Stomach smooth muscle (tissue), 2 donors: ENCODE measurements around the gene NLGN4X.

ENCODE experiments used
- H3K27ac ChIP-seq: one replicate; pipeline ENCODE4 v1.7.0; 2013; ENCODE audit warnings: mild to moderate bottlenecking, low read length, inconsistent platforms
- H3K27me3 ChIP-seq, 2 donors: one replicate each; pipeline ENCODE4 v1.7.0; 2013; ENCODE audit warnings: low read length in 2 of 2; ENCODE audit not compliant: insufficient read depth in 2 of 2, control insufficient read depth in 1 of 2
- H3K36me3 ChIP-seq, 2 donors: one replicate each; pipeline ENCODE4 v1.7.0; 2013; ENCODE audit warnings: low read length in 2 of 2; ENCODE audit not compliant: control insufficient read depth in 2 of 2, insufficient read depth in 2 of 2
- H3K4me1 ChIP-seq: one replicate; pipeline ENCODE4 v1.7.0; 2013; ENCODE audit warnings: low read length; ENCODE audit not compliant: control insufficient read depth, insufficient read depth
- H3K4me3 ChIP-seq, 2 donors: one replicate each; pipeline ENCODE4 v1.7.0; 2013; ENCODE audit warnings: low read length in 2 of 2
- H3K9ac ChIP-seq, 2 donors: one replicate each; pipeline ENCODE4 v1.7.0; 2013; ENCODE audit warnings: low read length in 2 of 2, mild to moderate bottlenecking in 1 of 2
- H3K9me3 ChIP-seq, 2 donors: one replicate each; pipeline ENCODE4 v1.7.0; 2013; ENCODE audit warnings: low read length in 2 of 2; ENCODE audit not compliant: control insufficient read depth in 2 of 2
- donor health status: healthy.
- donor health status: Pancreatic carcinoma.

Gene NLGN4X

GRCh38 chrX:6015423-6015822 is 213.2 kb downstream of the NLGN4X start:
- H3K9me3 ChIP-seq = no peaks in the 10 kb centered on the region
- H3K36me3 ChIP-seq = no peaks in the 10 kb centered on the region
- H3K4me1 ChIP-seq = no peaks in the 10 kb centered on the region
- H3K27me3 ChIP-seq = no peaks in the 10 kb centered on the region
- no peak overlapping the region for H3K27ac ChIP-seq
- H3K9ac ChIP-seq = no peak overlapping the region
- H3K4me3 ChIP-seq = no peak overlapping the region

GRCh38 chrX:6012357-6012756 is 216.3 kb downstream of the NLGN4X start:
- Histone ChIP-seq H3K4me3 (no peak overlapping the region), H3K9me3 (no peaks in the 10 kb centered on the region), H3K9ac (no peak overlapping the region), H3K27ac (no peak overlapping the region), H3K36me3 (no peaks in the 10 kb centered on the region), H3K27me3 (no peaks in the 10 kb centered on the region), H3K4me1 (no peaks in the 10 kb centered on the region)

- no peaks in the 10 kb centered on the region for H3K9me3 ChIP-seq
- H3K4me1 ChIP-seq = no peaks in the 10 kb centered on the region
- no peak overlapping the region for H3K4me3 ChIP-seq
- H3K27ac ChIP-seq = no peak overlapping the region
- H3K27me3 ChIP-seq = no peaks in the 10 kb centered on the region
- no peak overlapping the region for H3K9ac ChIP-seq
- H3K36me3 ChIP-seq = no peaks in the 10 kb centered on the region
Measured at GRCh38 chrX:6005856-6006255, 222.8 kb downstream of the NLGN4X start.

GRCh38 chrX:6004529-6004928 is 224.1 kb downstream of the NLGN4X start:
- Histone ChIP-seq H3K36me3 (no peaks in the 10 kb centered on the region), H3K4me1 (no peaks in the 10 kb centered on the region), H3K27me3 (no peaks in the 10 kb centered on the region), H3K9ac (no peak overlapping the region), H3K4me3 (no peak overlapping the region), H3K27ac (no peak overlapping the region), H3K9me3 (no peaks in the 10 kb centered on the region)

DNA sequence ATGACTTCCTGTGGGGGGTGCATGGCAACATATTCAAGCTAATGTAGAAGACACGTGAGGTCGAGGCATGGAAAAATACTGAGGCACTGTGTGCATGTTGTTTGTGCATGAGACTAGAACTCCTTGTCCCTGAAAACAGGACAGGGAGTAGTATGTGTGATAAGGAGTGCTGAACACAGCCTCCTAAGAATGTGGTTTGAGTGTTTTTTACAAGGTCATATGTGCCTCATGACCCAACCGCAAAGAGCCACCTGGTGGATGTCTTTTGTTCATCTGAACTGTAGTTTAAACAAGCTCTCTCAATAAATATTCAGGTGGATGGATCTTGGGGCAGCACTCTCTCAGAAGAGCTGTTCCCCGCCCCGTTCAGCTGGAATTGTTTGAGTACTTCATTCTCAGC is 226.6 kb downstream of the NLGN4X start:
- H3K4me3 ChIP-seq = no peak overlapping the region
- no peak overlapping the region for H3K27ac ChIP-seq

GRCh38 chrX:5998901-5999300 is 229.8 kb downstream of the NLGN4X start:
- no peak overlapping the region for H3K27ac ChIP-seq
- no peak overlapping the region for H3K4me3 ChIP-seq
- no peak overlapping the region for H3K9ac ChIP-seq
- no peaks in the 10 kb centered on the region for H3K36me3 ChIP-seq
- H3K9me3 ChIP-seq = no peaks in the 10 kb centered on the region
- no peaks in the 10 kb centered on the region for H3K4me1 ChIP-seq
- no peaks in the 10 kb centered on the region for H3K27me3 ChIP-seq

More for the DNA sequence above, 226.6 kb downstream of the NLGN4X start:
- Histone ChIP-seq H3K36me3 (no peaks in the 10 kb centered on the region), H3K4me1 (no peaks in the 10 kb centered on the region), H3K9ac (no peak overlapping the region), H3K27me3 (no peaks in the 10 kb centered on the region), H3K9me3 (no peaks in the 10 kb centered on the region)

GRCh38 chrX:5998456-5998855 is 230.2 kb downstream of the NLGN4X start:
- H3K9me3 ChIP-seq = no peaks in the 10 kb centered on the region
- no peaks in the 10 kb centered on the region for H3K27me3 ChIP-seq
- no peaks in the 10 kb centered on the region for H3K36me3 ChIP-seq
- no peak overlapping the region for H3K9ac ChIP-seq
- H3K27ac ChIP-seq = no peak overlapping the region
- no peak overlapping the region for H3K4me3 ChIP-seq
- no peaks in the 10 kb centered on the region for H3K4me1 ChIP-seq

GRCh38 chrX:5991393-5991792 is 237.3 kb downstream of the NLGN4X start:
- Histone ChIP-seq H3K27me3 (no peaks in the 10 kb centered on the region), H3K9ac (no peak overlapping the region), H3K27ac (no peak overlapping the region), H3K36me3 (no peaks in the 10 kb centered on the region), H3K9me3 (no peaks in the 10 kb centered on the region), H3K4me1 (no peaks in the 10 kb centered on the region), H3K4me3 (no peak overlapping the region)

DNA sequence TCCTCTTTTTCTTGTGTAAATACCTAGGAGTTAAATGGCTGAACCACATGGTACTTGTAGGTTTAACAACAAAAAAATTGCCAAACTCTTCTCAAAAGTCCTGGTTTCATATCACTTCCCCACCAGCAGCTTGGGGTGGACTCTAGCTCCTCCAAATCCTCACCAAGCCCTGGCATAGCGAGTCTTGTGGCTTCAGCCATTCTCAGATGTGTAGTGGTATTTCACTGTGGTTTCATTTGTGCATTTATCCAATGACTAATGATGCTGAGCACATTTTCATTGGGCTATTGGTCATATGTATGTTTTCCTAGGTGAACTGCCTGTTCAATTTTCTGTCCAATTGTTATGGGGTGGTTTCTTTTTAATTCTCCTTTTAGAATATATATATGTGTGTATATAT is 249.3 kb downstream of the NLGN4X start:
- Histone ChIP-seq H3K36me3 (no peaks in the 10 kb centered on the region), H3K4me1 (no peaks in the 10 kb centered on the region), H3K9ac (no peak overlapping the region), H3K9me3 (no peaks in the 10 kb centered on the region), H3K27me3 (no peaks in the 10 kb centered on the region), H3K27ac (no peak overlapping the region), H3K4me3 (no peak overlapping the region)

- H3K4me1 ChIP-seq = no peaks in the 10 kb centered on the region
- H3K36me3 ChIP-seq = no peaks in the 10 kb centered on the region
- no peak overlapping the region for H3K4me3 ChIP-seq
- H3K27me3 ChIP-seq = no peaks in the 10 kb centered on the region
- no peak overlapping the region for H3K27ac ChIP-seq
- H3K9me3 ChIP-seq = no peaks in the 10 kb centered on the region
- H3K9ac ChIP-seq = no peak overlapping the region
Measured at GRCh38 chrX:5976332-5976731, 252.3 kb downstream of the NLGN4X start.

- Histone ChIP-seq H3K4me3 (no peak overlapping the region), H3K9me3 (no peaks in the 10 kb centered on the region), H3K9ac (no peak overlapping the region), H3K27ac (no peak overlapping the region), H3K27me3 (no peaks in the 10 kb centered on the region), H3K4me1 (no peaks in the 10 kb centered on the region), H3K36me3 (no peaks in the 10 kb centered on the region)
Measured at GRCh38 chrX:5971300-5971699, 257.4 kb downstream of the NLGN4X start.

DNA sequence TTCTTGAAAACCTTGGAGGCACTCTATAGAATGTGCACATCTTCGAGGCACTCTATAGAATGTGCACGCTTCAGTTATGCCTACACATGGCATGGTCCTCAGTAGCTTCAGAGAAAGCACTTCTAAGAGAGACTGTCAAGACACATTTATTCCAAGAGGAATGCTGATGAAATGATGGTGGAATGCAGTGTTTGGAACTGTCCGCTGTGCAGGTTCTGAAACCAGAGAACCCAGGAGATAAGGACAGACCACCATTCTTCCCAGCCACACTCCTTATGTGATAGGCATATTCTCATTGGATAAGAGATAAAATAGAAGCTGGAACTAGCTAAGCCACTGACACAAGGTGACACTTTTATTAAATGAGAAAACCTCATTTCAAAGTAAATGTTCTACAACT is 263.3 kb downstream of the NLGN4X start:
- H3K4me1 ChIP-seq = no peaks in the 10 kb centered on the region
- no peak overlapping the region for H3K4me3 ChIP-seq
- H3K27ac ChIP-seq = no peak overlapping the region
- no peaks in the 10 kb centered on the region for H3K27me3 ChIP-seq
- no peaks in the 10 kb centered on the region for H3K9me3 ChIP-seq
- no peak overlapping the region for H3K9ac ChIP-seq
- H3K36me3 ChIP-seq = no peaks in the 10 kb centered on the region
